Psoas muscle (tissue), 8 donors: Measurements from ENCODE around the gene EPHB1. TPM values are rescaled to one million over a fixed set of nuclear protein-coding genes. Genes with fewer than 3 reads are reported as not detected.
A peak's percentile ranks its signal among the peaks of the same experiment; 100 is the strongest.

Experiments
- ATAC-seq, 4 donors: fragments of 200-7000 bp; cut with Tn5 transposase; one replicate each; pipeline ENCODE4 v1.9.1; 2020; ENCODE audit warnings: moderate library complexity in 3 of 4, mild to moderate bottlenecking in 2 of 4
- DNase-seq, 2 donors: peaks; one replicate each; pipeline ENCODE4 v3.0.0-alpha.2; 2020
- H3K27ac ChIP-seq: fragments of 200-600 bp; one replicate; pipeline ENCODE4 v1.8.0; 2022
- H3K27me3 ChIP-seq, 3 donors: fragments of 200-600 bp in 1 of 3; one replicate each; pipeline versions ENCODE4 v1.6.1 to v1.8.0; 2013 to 2022; ENCODE audit warnings: low read length in 2 of 3, mild to moderate bottlenecking in 2 of 3, moderate library complexity in 1 of 3; ENCODE audit not compliant: insufficient read depth in 3 of 3
- H3K36me3 ChIP-seq, 2 donors: fragments of 200-600 bp in 1 of 2; one replicate each; pipeline versions ENCODE4 v1.6.1 to v1.8.0; 2013 to 2022; ENCODE audit warnings: low read depth in 1 of 2, mild to moderate bottlenecking in 1 of 2, moderate library complexity in 1 of 2; ENCODE audit not compliant: insufficient read depth in 1 of 2
- H3K4me1 ChIP-seq: fragments of 200-600 bp; one replicate; pipeline ENCODE4 v1.8.0; 2022
- H3K4me3 ChIP-seq: fragments of 200-600 bp; one replicate; pipeline ENCODE4 v1.8.0; 2022; ENCODE audit warnings: mild to moderate bottlenecking
- H3K9me3 ChIP-seq: fragments of 200-600 bp; one replicate; pipeline ENCODE4 v1.8.0; 2022
- CTCF ChIP-seq: fragments of 200-600 bp; IDR thresholded peaks from one replicate; pipeline ENCODE4 v1.8.0; 2022; ENCODE audit warnings: antibody characterized with exemption
- WGBS, 3 donors: extraction: QIAGEN DNeasy Blood & Tissue Kit; methylation state at CpG; one replicate each; pipeline versions ENCODE4 v1.1.6 to v1.1.7; 2013; 5-methylcytosine and 5-hydroxymethylcytosine counted together
- intact Hi-C, 2 donors: fragments of 100-400 bp; cut with DNase I; formaldehyde crosslinking; loops; one replicate each; pipeline versions ENCODE4 v1.11.0 to v1.14.2; 2022
- polyA plus RNA-seq, 3 donors: library from polyadenylated mRNA; stranded (reverse); fragments of 200-250 nt; gene quantifications; one replicate each; pipeline ENCODE4 v1.2.3, GENCODE V29; 2013
- total RNA-seq, 4 donors: library from RNA; stranded (reverse); fragmentation: NEBNext Ultra II Directional in 2 of 4; extraction: Animal tissue kit (Norgen Biotek cat#: 25700) in 2 of 4; gene quantifications; one replicate each; pipeline versions ENCODE4 v1.2.1 to v1.2.4, GENCODE V29; 2021 to 2023
- donor health status: healthy with polysubstance abuse.
- donor health status: DM: no; HTN: no; CAD: no; lungs with moderate emphysema.
- donor health status: Bipolar disorder and iron deficiency.
- donor health status: healthy.
- donor health status: DM: yes; HTN: yes; CAD: no.
- donor health status: DM: no; HTN: no; CAD: no.
- donor health status: DM: no; HTN: no; CAD: no.
- donor health status: DM: yes; HTN: yes; CAD: no.

EPHB1 gene
- total and polyA plus RNA-seq, 7 donors: 0.85 to 6.3 (median 2.0) TPM

- H3K27ac ChIP-seq: no peak overlapping the region
- no peak for TF ChIP-seq CTCF
- peaks cover 17% of the 10 kb centered on the region for H3K4me1 ChIP-seq
- 63 to 81% (median 79%) methylated on average over 2 of the region's 2 CpGs for WGBS, 3 donors
- ATAC-seq (no peak), DNase-seq (no peak)
- H3K36me3 ChIP-seq: no peaks in the 10 kb centered on the region
- intact Hi-C loops: loop anchor here (5.0 kb wide), 2 partner anchors 105 to 150 kb away; no protein-coding TSS in a partner anchor
- no peaks in the 10 kb centered on the region for H3K9me3 ChIP-seq
- no peaks in the 10 kb centered on the region for H3K27me3 ChIP-seq
- H3K4me3 ChIP-seq: no peak overlapping the region
Observed at GRCh38 chr3:134751831-134752230, 43.2 kb upstream of the EPHB1 start.

GRCh38 chr3:134752761-134753461 lies 42.1 kb upstream of the EPHB1 start:
- Histone ChIP-seq H3K4me1 (peaks cover 17% of the 10 kb centered on the region), H3K4me3 (no peak overlapping the region), H3K27me3 (no peaks in the 10 kb centered on the region), H3K9me3 (no peaks in the 10 kb centered on the region), H3K36me3 (no peaks in the 10 kb centered on the region), H3K27ac (peak overlapping the region; percentile 42)
- peak in 1 of 2 donors; percentile 52 for DNase-seq
- intact Hi-C loops: loop anchor here (5.0 kb wide), 2 partner anchors 106 to 151 kb away; no protein-coding TSS in a partner anchor
- peak; percentile 73 to 90 (median 86) for ATAC-seq
- WGBS, 3 donors: 22 to 24% (median 23%) methylated on average over 9 of the region's 9 CpGs
- TF ChIP-seq CTCF: no peak

- peak; percentile 4 for TF ChIP-seq CTCF
- no peaks in the 10 kb centered on the region for H3K36me3 ChIP-seq
- 54 to 64% (median 61%) methylated on average over 6 of the region's 6 CpGs for WGBS, 3 donors
- ATAC-seq (peak; percentile 36 to 65 (median 50)), DNase-seq (peak in 1 of 2 donors; percentile 54)
- H3K27ac ChIP-seq: no peak overlapping the region
- no peaks in the 10 kb centered on the region for H3K27me3 ChIP-seq
- peaks cover 17% of the 10 kb centered on the region for H3K4me1 ChIP-seq
- no peaks in the 10 kb centered on the region for H3K9me3 ChIP-seq
- H3K4me3 ChIP-seq: no peak overlapping the region
- intact Hi-C loops: loop anchor here (5.0 kb wide), 2 partner anchors 107 to 152 kb away; no protein-coding TSS in a partner anchor
Observed at GRCh38 chr3:134753999-134754742, 40.9 kb upstream of the EPHB1 start.

GRCh38 chr3:134754768-134755559 lies 40.1 kb upstream of the EPHB1 start:
- peak; percentile 69 for TF ChIP-seq CTCF

More at GRCh38 chr3:134754768-134755559, 40.1 kb upstream of the EPHB1 start:
- DNase-seq (peak; percentile 44 to 72), ATAC-seq (peak; percentile 73 to 81 (median 76))
- H3K36me3 ChIP-seq: no peaks in the 10 kb centered on the region
- H3K9me3 ChIP-seq: no peaks in the 10 kb centered on the region
- H3K27me3 ChIP-seq: no peaks in the 10 kb centered on the region
- no peak overlapping the region for H3K27ac ChIP-seq
- H3K4me1 ChIP-seq: peaks cover 17% of the 10 kb centered on the region
- no peak overlapping the region for H3K4me3 ChIP-seq
- WGBS, 3 donors: 59 to 73% (median 63%) methylated on average over 4 of the region's 4 CpGs
- intact Hi-C loops: loop anchor here (1.0 to 5.0 kb wide), 4 partner anchors 108 to 155 kb away; no protein-coding TSS in a partner anchor
